GM18951 (cell line): ENCODE measurements around the gene SEMA3B.
"Not testable (repeated sequence)": the region's sequence is repeated elsewhere in the genome, so short reads cannot be mapped to it uniquely, and the experiment has no call there.

Experiments
- POLR2A ChIP-seq: IDR thresholded peaks from 4 replicates; pipeline ENCODE4 v1.6.1; 2011; ENCODE audit warnings: mild to moderate bottlenecking; ENCODE audit not compliant: insufficient read length, insufficient read depth; ENCODE audit errors: extremely low read depth
- in situ Hi-C: fragments of 300-500 bp; cut with MboI; formaldehyde crosslinking; loops from one replicate; pipeline ENCODE4 v1.12.0; 2022; ENCODE audit warnings: low sequenced_read_pairs, mixed read lengths, inconsistent platforms; ENCODE audit not compliant: unreplicated experiment

The SEMA3B gene

GRCh38 chr3:50268703-50269451 lies at the start of gene SEMA3B:
Gene SEMA3B, plus strand, starts transcription at chr3:50269147. Its CDS starts 94 bp downstream, at chr3:50269241.
- in situ Hi-C loops = no loop called here

GRCh38 chr3:50219285-50219684 lies 49.7 kb upstream of the SEMA3B start:
- no peak for TF ChIP-seq POLR2A
- in situ Hi-C loops = no loop called here

More at GRCh38 chr3:50268703-50269451, at the start of gene SEMA3B:
- TF ChIP-seq POLR2A = no peak

- TF ChIP-seq POLR2A = no peak
- in situ Hi-C loops = no loop called here
These were observed 48.8 kb upstream of the SEMA3B start for GRCh38 chr3:50220109-50220508.

GRCh38 chr3:50221051-50221410 lies 47.9 kb upstream of the SEMA3B start:
- no peak for TF ChIP-seq POLR2A
- in situ Hi-C loops = no loop called here

DNA sequence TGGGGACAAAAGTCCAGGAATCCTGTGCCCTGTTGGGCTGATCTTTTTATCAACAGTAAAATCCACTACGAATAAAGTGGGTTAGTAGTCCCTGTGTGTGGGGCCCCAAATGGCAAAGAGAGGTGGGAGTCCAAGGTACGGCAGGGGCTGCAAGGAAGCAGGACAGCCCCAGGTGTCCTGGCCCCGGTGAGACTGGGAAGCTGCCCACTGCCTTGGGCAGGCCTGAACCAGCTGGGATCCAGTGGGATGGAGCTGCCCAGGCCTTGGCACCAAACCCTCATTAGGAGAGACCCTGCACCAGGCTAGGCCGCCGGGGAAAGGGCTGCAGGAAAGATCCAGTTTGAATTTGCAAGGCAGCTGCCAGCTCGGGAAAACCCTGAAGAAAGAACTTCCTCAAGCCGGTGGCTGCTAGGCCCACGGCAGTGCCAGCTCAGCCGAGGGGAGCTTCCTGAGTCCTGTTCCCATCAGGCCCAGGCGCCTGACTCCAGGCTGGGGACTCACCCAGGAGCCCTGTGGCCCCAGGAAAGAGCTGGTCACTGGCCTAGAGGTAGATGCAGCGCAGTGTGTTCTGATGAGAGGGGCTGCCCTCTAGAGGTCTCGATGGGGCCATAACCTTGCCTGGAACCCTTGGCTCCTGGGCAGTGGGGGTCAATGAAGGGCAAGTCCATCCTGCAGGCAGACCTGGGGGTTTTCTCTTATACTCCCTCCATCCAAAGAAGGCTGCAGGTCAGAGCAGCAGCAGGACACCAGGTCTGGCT lies 47.4 kb upstream of the SEMA3B start:
- in situ Hi-C loops = no loop called here
- no peak for TF ChIP-seq POLR2A

- in situ Hi-C loops = no loop called here
- no peak for TF ChIP-seq POLR2A
These were observed 46.8 kb upstream of the SEMA3B start for GRCh38 chr3:50222169-50222528.

DNA sequence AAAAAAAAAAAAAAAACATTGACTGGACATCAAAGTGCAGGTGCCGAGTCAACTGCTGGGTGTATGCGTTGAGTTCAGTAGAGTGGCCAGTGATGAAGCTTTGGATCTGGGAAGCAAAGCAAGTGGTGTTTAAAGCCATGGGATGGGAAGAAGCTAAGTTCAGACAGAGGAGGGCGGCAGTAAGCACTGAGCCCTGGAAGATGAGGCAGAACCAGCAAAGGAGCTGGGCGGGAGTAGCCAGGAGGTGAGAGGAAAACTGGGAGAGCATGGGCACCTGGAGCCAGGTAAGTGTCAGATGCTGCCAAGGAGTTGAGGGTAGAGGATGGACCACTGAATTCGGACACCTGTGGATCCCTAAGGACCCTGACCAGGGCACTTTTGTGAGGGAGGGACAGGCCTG lies 44.3 kb upstream of the SEMA3B start:
- in situ Hi-C loops = no loop called here
- TF ChIP-seq POLR2A = no peak

DNA sequence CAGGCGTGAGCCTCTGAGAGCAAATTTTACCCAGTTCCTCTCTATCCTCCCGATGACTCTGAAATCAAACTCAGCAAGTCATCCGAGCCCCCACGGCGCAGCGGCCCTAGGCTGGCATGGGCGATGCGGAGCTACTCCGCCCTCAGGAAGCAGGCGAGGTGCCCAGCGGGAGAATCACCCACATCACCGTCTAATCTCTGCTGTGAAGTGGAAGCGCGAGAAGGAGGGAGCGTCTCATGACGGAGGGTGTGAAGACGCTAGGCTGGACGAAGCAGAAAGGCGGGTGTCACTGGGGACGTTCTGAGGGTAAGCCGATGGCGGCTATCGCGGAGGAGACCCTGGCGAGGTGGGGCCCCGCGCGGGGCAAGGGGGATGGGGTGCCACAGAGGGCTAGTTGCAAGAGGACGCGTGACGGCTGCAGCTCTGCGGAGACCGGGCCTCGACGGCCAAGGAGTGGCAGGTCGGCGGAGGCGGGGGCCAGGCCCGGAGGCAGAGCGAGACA lies 42.0 kb upstream of the SEMA3B start:
- in situ Hi-C loops = no loop called here
- TF ChIP-seq POLR2A = no peak

GRCh38 chr3:50227390-50228183 lies 41.4 kb upstream of the SEMA3B start:
- peak; percentile 76 for TF ChIP-seq POLR2A
- in situ Hi-C loops = no loop called here

DNA sequence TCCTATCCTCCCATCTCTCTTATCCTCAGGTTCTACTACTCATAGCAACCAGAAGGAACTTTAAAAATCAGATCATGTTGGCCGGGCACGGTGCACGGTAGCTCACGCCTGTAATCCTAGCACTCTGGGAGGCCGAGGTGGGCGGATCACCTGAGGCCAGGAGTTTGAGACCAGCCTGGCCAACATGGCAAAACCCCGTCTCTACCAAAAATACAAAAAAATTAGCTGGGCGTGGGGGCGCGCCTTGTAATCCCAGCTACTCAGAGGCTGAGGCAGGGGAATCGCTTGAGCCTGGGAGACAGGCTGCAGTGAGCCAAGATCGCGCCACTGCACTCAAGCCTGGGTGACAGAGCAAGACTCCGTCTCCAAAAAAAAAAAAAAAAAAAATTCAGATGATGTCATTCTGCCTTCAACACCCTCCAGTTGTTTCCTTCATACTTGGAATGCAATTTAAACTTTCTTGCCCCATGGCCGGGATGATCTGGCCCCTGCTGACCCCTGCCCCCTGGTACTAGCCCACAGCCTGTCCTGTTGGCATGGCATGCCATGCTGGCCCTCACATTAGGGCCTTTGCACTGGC lies 40.7 kb upstream of the SEMA3B start:
- in situ Hi-C loops = not testable (repeated sequence)

- in situ Hi-C loops = no loop called here
- TF ChIP-seq POLR2A = no peak
These were observed 39.5 kb upstream of the SEMA3B start for GRCh38 chr3:50229490-50229889.

DNA sequence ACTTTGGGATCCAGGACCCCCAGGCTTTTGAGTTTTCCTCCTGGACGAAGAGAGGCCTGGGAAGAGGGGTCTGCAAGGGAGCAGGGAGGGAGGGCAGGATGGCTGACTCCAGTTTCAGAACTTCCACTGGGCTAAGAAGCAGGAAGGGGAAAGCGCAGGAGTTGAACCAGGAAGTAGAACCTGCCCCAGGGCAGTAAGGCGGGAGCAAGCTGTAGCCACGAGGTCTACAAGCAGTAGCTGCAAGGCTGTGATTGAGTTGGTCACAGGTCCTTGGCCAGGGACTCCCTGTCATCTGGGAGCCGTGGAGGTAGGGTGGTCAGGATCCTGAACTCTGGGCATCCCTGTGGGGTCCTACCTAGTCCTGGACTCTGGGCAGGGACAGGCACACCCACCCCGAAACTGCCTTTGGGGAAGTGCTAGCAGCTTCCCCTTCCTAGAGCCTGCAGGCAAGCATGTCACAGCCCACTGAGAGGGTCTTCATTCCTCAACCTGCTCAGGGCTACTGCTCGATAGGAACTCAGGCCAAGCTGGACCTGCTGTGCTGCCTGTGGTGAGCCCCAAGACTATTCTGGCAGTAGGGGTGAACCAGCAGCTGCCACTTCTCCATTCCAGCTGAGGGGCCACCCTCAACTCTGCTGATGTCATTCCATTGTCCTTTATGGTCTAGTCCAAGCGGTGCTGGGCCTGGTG lies 38.7 kb upstream of the SEMA3B start:
- no peak for TF ChIP-seq POLR2A
- in situ Hi-C loops = no loop called here

DNA sequence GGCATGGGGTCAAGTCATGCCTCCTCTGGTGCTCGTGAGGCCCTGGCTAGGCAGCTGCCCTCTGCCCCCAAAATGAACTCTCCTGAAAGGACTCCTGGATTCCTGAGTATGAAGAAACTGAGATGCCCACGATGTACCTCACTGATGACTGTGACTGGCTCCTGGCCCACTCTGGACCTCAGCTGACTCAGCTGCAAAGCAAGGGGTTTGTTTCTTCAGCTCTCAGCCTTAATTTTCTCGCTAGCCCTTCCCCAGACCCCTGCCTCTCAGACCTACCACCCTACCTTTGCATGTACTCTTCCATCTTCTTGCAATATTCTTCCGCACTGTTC lies 38.2 kb upstream of the SEMA3B start:
- in situ Hi-C loops = no loop called here
- no peak for TF ChIP-seq POLR2A

GRCh38 chr3:50231581-50231980 lies 37.4 kb upstream of the SEMA3B start:
- in situ Hi-C loops = no loop called here
- no peak for TF ChIP-seq POLR2A
